GM23248 (cell line): ENCODE results near the gene WDR74. TPM values are rescaled to one million over a fixed set of nuclear protein-coding genes. Genes with fewer than 3 reads are reported as not detected.
A peak's percentile ranks its signal among the peaks of the same experiment; 100 is the strongest.

Experiments
- DNase-seq: peaks from one replicate; pipeline ENCODE4 v3.0.0-alpha.2; 2015
- H2AFZ ChIP-seq: fragments of 200-600 bp; sonication (generic); 2 replicates; pipeline ENCODE4 v1.6.1; 2016; ENCODE audit warnings: antibody characterized with exemption
- H3F3A ChIP-seq: fragments of 200-600 bp; sonication (generic); 2 replicates; pipeline ENCODE4 v1.6.1; 2016; ENCODE audit warnings: mild to moderate bottlenecking, antibody characterized with exemption, mixed run types; ENCODE audit not compliant: insufficient read depth
- H3K27ac ChIP-seq: fragments of 200-600 bp; sonication (generic); 2 replicates; pipeline ENCODE4 v1.5.1; 2016; ENCODE audit warnings: mild to moderate bottlenecking
- H3K27me3 ChIP-seq: fragments of 200-600 bp; sonication (generic); replicated peaks from 2 replicates; pipeline ENCODE4 v1.6.1; 2016; ENCODE audit warnings: mild to moderate bottlenecking; ENCODE audit not compliant: insufficient read depth
- H3K36me3 ChIP-seq: fragments of 200-600 bp; sonication (generic); 2 replicates; pipeline ENCODE4 v1.6.1; 2016; ENCODE audit warnings: low read depth, mild to moderate bottlenecking
- H3K4me1 ChIP-seq: fragments of 200-600 bp; sonication (generic); 2 replicates; pipeline ENCODE4 v1.6.1; 2016; ENCODE audit warnings: mild to moderate bottlenecking; ENCODE audit not compliant: insufficient read depth
- H3K4me2 ChIP-seq: fragments of 200-600 bp; sonication (generic); one replicate; pipeline ENCODE4 v1.6.1; 2016; ENCODE audit warnings: mild to moderate bottlenecking; ENCODE audit not compliant: unreplicated experiment
- H3K4me3 ChIP-seq: fragments of 200-600 bp; sonication (generic); 2 replicates; pipeline ENCODE4 v1.5.1; 2016; ENCODE audit warnings: mild to moderate bottlenecking
- H3K79me2 ChIP-seq: fragments of 200-600 bp; sonication (generic); 2 replicates; pipeline ENCODE4 v1.6.1; 2016; ENCODE audit warnings: mild to moderate bottlenecking; ENCODE audit not compliant: insufficient read depth
- H3K9ac ChIP-seq: fragments of 200-600 bp; sonication (generic); 2 replicates; pipeline ENCODE4 v1.6.1; 2016; ENCODE audit warnings: mild to moderate bottlenecking
- H3K9me2 ChIP-seq: fragments of 200-600 bp; sonication (generic); 2 replicates; pipeline ENCODE4 v1.6.1; 2016; ENCODE audit warnings: mixed run types, mild to moderate bottlenecking, moderate library complexity; ENCODE audit not compliant: insufficient read depth
- H3K9me3 ChIP-seq: fragments of 200-600 bp; sonication (generic); one replicate; pipeline ENCODE4 v1.6.1; 2017; ENCODE audit warnings: low read depth
- H4K20me1 ChIP-seq: fragments of 200-600 bp; sonication (generic); 2 replicates; pipeline ENCODE4 v1.6.0; 2016; ENCODE audit not compliant: insufficient read depth
- EZH2 ChIP-seq: fragments of 200-600 bp; sonication (generic); IDR thresholded peaks from 2 replicates; pipeline ENCODE4 v1.6.1; 2018; ENCODE audit warnings: antibody characterized with exemption, mild to moderate bottlenecking; ENCODE audit not compliant: insufficient read depth, poor library complexity, severe bottlenecking
- EZH2phosphoT487 ChIP-seq: fragments of 200-600 bp; sonication (generic); IDR thresholded peaks from 2 replicates; pipeline ENCODE4 v1.6.1; 2018; ENCODE audit warnings: antibody characterized with exemption, moderate library complexity, mild to moderate bottlenecking, low read depth; ENCODE audit not compliant: insufficient read depth
- WGBS, 2 experiments: methylation state at CpG; one replicate each; pipeline ENCODE4 v1.1.6; 2015 to 2017; ENCODE audit warnings: low lambda C conversion rate in 2 of 2, low coverage in 1 of 2; ENCODE audit errors: missing lambda C conversion rate in 2 of 2; 5-methylcytosine and 5-hydroxymethylcytosine counted together
- in situ Hi-C: fragments of 300-500 bp; cut with MboI; formaldehyde crosslinking; loops from 2 replicates; pipeline ENCODE4 v1.15.0; 2020
- polyA plus RNA-seq: library from polyadenylated mRNA; unstranded; fragments of >200 nt; fragmentation: Nextera tagmentation; extraction: Ambion mirVana; gene quantifications from 2 replicates; pipeline ENCODE4 v1.2.1, GENCODE V29; 2016
- total RNA-seq: library from RNA; depleted of rRNA; stranded (reverse); fragments of >200 nt; shearing (Covaris generic); gene quantifications from 2 replicates; pipeline ENCODE4 v1.2.3, GENCODE V29; 2014

Gene WDR74
- total and polyA plus RNA-seq, 2 experiments from 2014 or later = 33.6 to 50.4 TPM

- 34 to 52% methylated on average over 5 of the region's 5 CpGs for WGBS, 2 experiments
- in situ Hi-C loops = no loop called here
- no peak overlapping the region for H3K4me3 ChIP-seq
- H2AFZ ChIP-seq = no peak overlapping the region
- no peaks in the 10 kb centered on the region for H3K9me2 ChIP-seq
- H3K36me3 ChIP-seq = peaks cover 19% of the 10 kb centered on the region
- H3K27ac ChIP-seq = peak overlapping the region; percentile 74
- peaks cover 45% of the 10 kb centered on the region for H3F3A ChIP-seq
- H3K27me3 ChIP-seq = no peaks in the 10 kb centered on the region
- peak overlapping the region; percentile 30 for H3K9ac ChIP-seq
- no peaks in the 10 kb centered on the region for H4K20me1 ChIP-seq
- peak; percentile 77 for DNase-seq
- peak overlapping the region; percentile 93 for H3K4me2 ChIP-seq
- H3K4me1 ChIP-seq = peaks cover 20% of the 10 kb centered on the region
- H3K9me3 ChIP-seq = no peaks in the 10 kb centered on the region
- TF ChIP-seq EZH2phosphoT487 = no peak
- no peak for TF ChIP-seq EZH2
- H3K79me2 ChIP-seq = peaks cover 35% of the 10 kb centered on the region
Measured at GRCh38 chr11:62806611-62807121, 32.7 kb downstream of the WDR74 start.

GRCh38 chr11:62805961-62806441 lies 33.4 kb downstream of the WDR74 start:
- no peaks in the 10 kb centered on the region for H3K9me3 ChIP-seq
- peaks cover 20% of the 10 kb centered on the region for H3K4me1 ChIP-seq
- 23 to 27% methylated on average over 12 of the region's 12 CpGs for WGBS, 2 experiments
- peak overlapping the region; percentile 95 for H3K9ac ChIP-seq
- DNase-seq = peak; percentile 45
- peaks cover 42% of the 10 kb centered on the region for H3K79me2 ChIP-seq
- H3K4me3 ChIP-seq = peak overlapping the region; percentile 97
- H4K20me1 ChIP-seq = no peaks in the 10 kb centered on the region
- in situ Hi-C loops = no loop called here
- H3K27ac ChIP-seq = peak overlapping the region; percentile 74
- no peaks in the 10 kb centered on the region for H3K9me2 ChIP-seq
- H3K27me3 ChIP-seq = no peaks in the 10 kb centered on the region
- H2AFZ ChIP-seq = peak overlapping the region; percentile 77
- peaks cover 25% of the 10 kb centered on the region for H3K36me3 ChIP-seq
- no peak for TF ChIP-seq EZH2
- TF ChIP-seq EZH2phosphoT487 = no peak
- H3F3A ChIP-seq = peaks cover 41% of the 10 kb centered on the region
- peak overlapping the region; percentile 93 for H3K4me2 ChIP-seq

GRCh38 chr11:62805076-62805892 lies 34.1 kb downstream of the WDR74 start, which contains the start of gene NXF1:
Gene NXF1, minus strand, starts transcription at chr11:62805440. Its CDS starts 84 bp downstream, at chr11:62805356.
- Histone ChIP-seq H2AFZ (peak within 1 kb of the TSS; percentile 77), H3K4me1 (peaks cover 20% of the 10 kb centered on the region), H3K9me3 (no peaks in the 10 kb centered on the region), H3K9me2 (no peaks in the 10 kb centered on the region), H3K27me3 (no peaks in the 10 kb centered on the region), H3K4me2 (peak within 1 kb of the TSS; percentile 94), H4K20me1 (no peaks in the 10 kb centered on the region), H3K36me3 (peaks cover 33% of the 10 kb centered on the region), H3K27ac (peak within 1 kb of the TSS; percentile 82), H3K4me3 (peak within 1 kb of the TSS; percentile 97), H3F3A (peaks cover 35% of the 10 kb centered on the region), H3K9ac (peak within 1 kb of the TSS; percentile 95), H3K79me2 (peaks cover 47% of the 10 kb centered on the region)
- TF ChIP-seq EZH2phosphoT487 (no peak), EZH2 (no peak)
- in situ Hi-C loops = no loop called here
- 1% methylated on average over 57 to 65 of the region's 77 CpGs for WGBS, 2 experiments
- DNase-seq = peak; percentile 97

GRCh38 chr11:62804310-62805075 lies 34.9 kb downstream of the WDR74 start:
- Histone ChIP-seq H3K4me1 (peaks cover 20% of the 10 kb centered on the region), H3K9me2 (no peaks in the 10 kb centered on the region), H3K27ac (peak overlapping the region; percentile 82), H3K79me2 (peaks cover 55% of the 10 kb centered on the region), H2AFZ (peak overlapping the region; percentile 17; the same call in 1 of the 2 replicates), H3K9me3 (no peaks in the 10 kb centered on the region), H3K4me2 (peak overlapping the region; percentile 94), H3K36me3 (peaks cover 36% of the 10 kb centered on the region), H4K20me1 (no peaks in the 10 kb centered on the region), H3F3A (peaks cover 33% of the 10 kb centered on the region), H3K27me3 (no peaks in the 10 kb centered on the region), H3K9ac (peak overlapping the region; percentile 95), H3K4me3 (peak overlapping the region; percentile 97)
- in situ Hi-C loops = no loop called here
- TF ChIP-seq EZH2phosphoT487 (no peak), EZH2 (no peak)
- peak; percentile 74 for DNase-seq
- 1 to 2% methylated on average over 14 of the region's 14 CpGs for WGBS, 2 experiments
